ENCODE results near the gene WWOX. TPM values are rescaled to one million over a fixed set of nuclear protein-coding genes. Genes with fewer than 3 reads are reported as not detected.

WWOX gene
- total and polyA plus RNA-seq, 2 of the 4 experiments (the other 2 are of a cell fraction): 2.7 to 5.4 TPM

DNA sequence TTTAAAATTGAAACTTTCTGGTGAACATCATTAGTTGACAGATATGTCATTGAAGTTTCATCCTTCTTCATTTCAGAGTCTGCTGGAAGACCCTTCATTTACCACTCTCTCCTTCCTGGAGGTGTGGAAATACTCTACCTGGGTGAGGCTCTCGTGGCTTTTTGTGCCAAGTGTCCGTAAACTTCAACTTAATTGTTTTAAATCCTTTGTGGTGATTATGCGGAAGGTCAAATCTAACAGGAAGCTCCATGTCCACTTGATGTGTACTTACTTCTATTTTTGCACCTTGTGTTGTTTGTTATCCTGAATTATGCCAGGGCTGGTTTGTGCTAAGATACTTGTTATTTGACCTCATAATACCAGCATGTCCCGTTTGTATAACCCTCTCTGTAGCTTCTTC, 129.2 kb downstream of the WWOX start:
- Histone ChIP-seq H4K20me1 (ENCODE audit: insufficient read depth, low read length) (no peaks in the 10 kb centered on the region), H3K36me3 (ENCODE audit: control insufficient read depth, insufficient read depth, low read length) (no peaks in the 10 kb centered on the region), H3K9ac (ENCODE audit: low read depth, low read length) (no peak overlapping the region), H2BK120ac (ENCODE audit: low read depth, low read length) (no peak overlapping the region), H3K56ac (ENCODE audit: extremely low read depth, insufficient read depth, low read length) (no peak overlapping the region), H3K4ac (ENCODE audit: low read depth, low read length) (no peak overlapping the region), H2BK5ac (ENCODE audit: low read depth, low read length, poor library complexity, severe bottlenecking) (no peak overlapping the region), H3K4me2 (ENCODE audit: low read depth, low read length) (no peak overlapping the region), H3K23ac (ENCODE audit: low read depth, low read length) (no peak overlapping the region), H3K14ac (replicated peaks; ENCODE audit: low read depth, low read length) (no peak overlapping the region), H3K79me1 (ENCODE audit: low read depth in 1 of 2, low read length in 2 of 2) (no peaks in the 10 kb centered on the region), H4K5ac (ENCODE audit: low read depth, low read length) (no peak overlapping the region), H2AK5ac (ENCODE audit: low read depth, low read length) (no peak overlapping the region), H3K9me1 (ENCODE audit: insufficient read depth, low read length) (no peaks in the 10 kb centered on the region), H3K9me3 (ENCODE audit: control insufficient read depth, insufficient read depth, low read length) (no peaks in the 10 kb centered on the region), H2BK20ac (ENCODE audit: low read depth, low read length) (no peak overlapping the region), H3K18ac (ENCODE audit: low read depth, low read length) (no peak overlapping the region), H3K27ac (ENCODE audit: insufficient read depth, low read length) (no peak overlapping the region), H3K27me3 (ENCODE audit: control insufficient read depth, insufficient read depth, low read length) (no peaks in the 10 kb centered on the region), H2AFZ (replicated peaks; ENCODE audit: low read length, poor library complexity) (no peak overlapping the region), H3K4me1 (ENCODE audit: control insufficient read depth, insufficient read depth, low read length) (no peaks in the 10 kb centered on the region; the same call in 1 of the 2 replicates), H2BK15ac (ENCODE audit: low read depth, low read length) (no peak overlapping the region), H4K8ac (ENCODE audit: low read depth in 2 of 2, low read length in 2 of 2) (no peak overlapping the region), H3K4me3 (ENCODE audit: insufficient read depth, low read depth, low read length) (no peak overlapping the region), H2AK9ac (replicated peaks; ENCODE audit: low read depth, low read length, poor library complexity) (no peak overlapping the region), H4K91ac (ENCODE audit: insufficient read depth, low read depth, low read length) (no peak overlapping the region)
- ChIA-PET POLR2A (ENCODE audit: unreplicated experiment) (no interaction called here), CTCF (interaction anchor here (0.6 kb wide), 1 partner anchor 33 kb away, joined by 4 read pairs; no protein-coding TSS in a partner anchor)
- intact Hi-C loops (cut with micrococcal nuclease) (no loop called here), in situ Hi-C loops (cut with MboI; ENCODE audit: low sequenced_read_pairs) (no loop called here), dilution Hi-C loops (cut with HindIII; ENCODE audit: low sequenced_read_pairs, unreplicated experiment) (no loop called here)
- no peak for ATAC-seq (ENCODE audit: low read depth)
- no TSS peak for BruUV-seq (replicated peaks)
- no CpG with 5 or more reads among the region's 4 CpGs for WGBS, 2 experiments (ENCODE audit: extremely low coverage in 2 of 2, insufficient read length in 1 of 2)
- DNase-seq: no peak
- TF ChIP-seq, protein P1, sequence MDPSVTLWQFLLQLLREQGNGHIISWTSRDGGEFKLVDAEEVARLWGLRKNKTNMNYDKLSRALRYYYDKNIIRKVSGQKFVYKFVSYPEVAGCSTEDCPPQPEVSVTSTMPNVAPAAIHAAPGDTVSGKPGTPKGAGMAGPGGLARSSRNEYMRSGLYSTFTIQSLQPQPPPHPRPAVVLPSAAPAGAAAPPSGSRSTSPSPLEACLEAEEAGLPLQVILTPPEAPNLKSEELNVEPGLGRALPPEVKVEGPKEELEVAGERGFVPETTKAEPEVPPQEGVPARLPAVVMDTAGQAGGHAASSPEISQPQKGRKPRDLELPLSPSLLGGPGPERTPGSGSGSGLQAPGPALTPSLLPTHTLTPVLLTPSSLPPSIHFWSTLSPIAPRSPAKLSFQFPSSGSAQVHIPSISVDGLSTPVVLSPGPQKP (IDR thresholded peaks at IDR 0.05; ENCODE audit: borderline replicate concordance, low read depth, low read length): no peak
- TF ChIP-seq RFX5 (IDR thresholded peaks at IDR 0.05; ENCODE audit: low read depth, low read length): no peak
- no peak for TF ChIP-seq SMC3 (IDR thresholded peaks at IDR 0.05; ENCODE audit: low read depth, low read length)
- TF ChIP-seq RCOR1 (IDR thresholded peaks at IDR 0.05; ENCODE audit: insufficient replicate concordance, low read length): no peak
- no peak for TF ChIP-seq POLR2A (IDR thresholded peaks at IDR 0.05; ENCODE audit: low read depth, low read length)
- no peak for TF ChIP-seq CEBPB (IDR thresholded peaks at IDR 0.05; ENCODE audit: low read depth, low read length)
- no peak for TF ChIP-seq FOS (IDR thresholded peaks at IDR 0.05; ENCODE audit: low read depth, low read length)
- TF ChIP-seq MAZ (IDR thresholded peaks at IDR 0.05; ENCODE audit: borderline replicate concordance, low read depth, low read length): no peak
- TF ChIP-seq RAD21 (IDR thresholded peaks at IDR 0.05; ENCODE audit: low read length): no peak
- TF ChIP-seq CHD1 (IDR thresholded peaks at IDR 0.05; ENCODE audit: low read depth, low read length): no peak
